Activated CD8-positive, alpha-beta memory T cell treated with anti-CD3 and anti-CD28 coated beads, Interleukin-2, amount 50 U/mL, for 4 hours (primary cell): ENCODE results near the gene ALKBH3.

Experiments
- DNase-seq: peaks from one replicate; pipeline ENCODE4 v3.0.0-alpha.2; 2020

The ALKBH3 gene

DNA sequence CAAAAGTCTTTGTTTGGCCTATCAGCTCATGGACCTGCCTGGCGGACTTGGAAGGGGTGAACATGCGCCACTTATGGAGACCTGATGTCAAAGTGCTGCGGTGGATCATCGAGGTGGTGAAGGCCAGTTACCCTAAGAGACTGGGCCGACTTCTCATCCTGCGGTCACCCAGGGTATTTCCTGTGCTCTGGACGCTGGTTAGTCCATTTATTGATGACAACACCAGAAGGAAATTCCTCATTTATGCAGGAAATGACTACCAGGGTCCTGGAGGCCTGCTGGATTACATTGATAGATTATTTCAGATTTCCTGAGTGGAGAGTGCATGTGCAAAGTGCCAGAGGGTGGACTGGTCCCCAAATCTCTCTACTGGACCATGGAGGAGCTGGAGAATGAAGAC, 17.9 kb downstream of the ALKBH3 start:
- DNase-seq, result no peak

DNA sequence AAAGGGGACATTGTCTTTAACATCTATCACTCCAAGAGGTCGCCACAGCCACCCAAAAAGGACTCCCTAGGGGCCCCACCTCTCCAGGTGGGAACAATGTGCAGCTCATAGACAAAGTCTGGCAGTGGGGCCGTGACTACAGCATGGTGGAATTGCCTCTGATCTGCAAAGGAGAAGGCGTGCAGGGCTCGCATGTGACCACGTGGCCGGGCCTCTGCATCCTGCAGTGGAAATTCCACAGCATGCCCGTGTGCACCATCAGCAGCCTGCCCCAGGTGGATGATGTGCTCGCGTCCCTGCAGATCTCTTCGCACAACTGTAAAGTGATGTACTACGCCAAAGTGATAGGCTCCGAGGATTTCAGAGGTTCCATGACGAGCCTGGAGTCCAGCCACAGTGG, 18.5 kb downstream of the ALKBH3 start:
- no peak for DNase-seq

DNA sequence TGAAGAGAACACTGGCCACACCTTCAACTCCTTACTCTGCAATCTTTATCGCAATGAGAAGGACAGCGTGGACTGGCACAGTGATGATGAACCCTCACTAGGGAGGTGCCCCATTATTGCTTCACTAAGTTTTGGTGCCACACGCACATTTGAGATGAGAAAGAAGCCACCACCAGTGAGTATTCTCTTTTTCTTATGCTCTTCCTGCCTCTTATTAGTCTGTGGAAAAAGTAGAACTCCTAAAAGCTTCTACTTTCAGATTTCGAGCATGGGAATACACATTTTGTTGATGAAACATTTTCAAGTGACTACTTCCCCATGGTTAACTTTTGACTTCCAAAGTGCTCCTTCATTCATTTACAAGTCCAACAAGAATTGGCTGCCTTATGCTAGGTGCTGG, 20.9 kb downstream of the ALKBH3 start:
- no peak for DNase-seq

DNA sequence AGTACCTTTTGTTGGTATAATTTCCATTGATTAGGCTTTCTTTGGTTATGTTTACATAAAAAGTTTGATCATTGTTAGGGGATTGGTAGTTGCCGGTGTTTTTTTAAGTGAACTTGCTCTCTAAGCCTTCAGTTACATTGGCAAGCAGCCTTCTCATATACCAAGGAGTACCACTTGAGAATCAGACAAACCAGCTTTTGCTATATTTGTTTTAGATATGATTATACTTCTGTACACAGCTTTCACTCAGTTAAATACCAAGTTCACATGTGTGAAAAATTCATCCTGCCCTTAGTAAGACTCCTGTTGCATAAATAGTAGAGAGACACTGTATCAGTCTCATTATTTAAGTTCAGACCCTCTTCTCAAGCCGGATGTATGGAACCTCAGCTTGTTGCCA, 22.4 kb downstream of the ALKBH3 start:
- DNase-seq, result no peak

DNA sequence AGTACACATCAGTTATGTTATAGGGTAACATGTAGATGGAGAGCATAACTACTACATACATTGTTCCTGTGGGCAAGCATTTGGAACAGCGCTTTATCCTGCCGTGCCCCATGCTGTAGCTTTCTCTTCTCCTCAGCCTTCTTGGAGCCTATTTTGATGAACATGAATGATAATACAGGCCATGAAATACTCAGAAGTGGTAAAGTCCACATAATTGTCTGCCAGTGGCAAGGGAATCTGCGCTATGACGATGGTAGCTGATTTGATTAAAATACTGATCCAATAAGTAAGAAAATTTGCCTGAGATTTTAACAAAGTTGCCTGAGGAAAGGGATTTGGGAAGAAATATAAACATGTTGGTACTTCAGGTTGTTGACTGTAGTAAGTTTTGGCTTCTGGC, 23.3 kb downstream of the ALKBH3 start:
- DNase-seq, result no peak

DNA sequence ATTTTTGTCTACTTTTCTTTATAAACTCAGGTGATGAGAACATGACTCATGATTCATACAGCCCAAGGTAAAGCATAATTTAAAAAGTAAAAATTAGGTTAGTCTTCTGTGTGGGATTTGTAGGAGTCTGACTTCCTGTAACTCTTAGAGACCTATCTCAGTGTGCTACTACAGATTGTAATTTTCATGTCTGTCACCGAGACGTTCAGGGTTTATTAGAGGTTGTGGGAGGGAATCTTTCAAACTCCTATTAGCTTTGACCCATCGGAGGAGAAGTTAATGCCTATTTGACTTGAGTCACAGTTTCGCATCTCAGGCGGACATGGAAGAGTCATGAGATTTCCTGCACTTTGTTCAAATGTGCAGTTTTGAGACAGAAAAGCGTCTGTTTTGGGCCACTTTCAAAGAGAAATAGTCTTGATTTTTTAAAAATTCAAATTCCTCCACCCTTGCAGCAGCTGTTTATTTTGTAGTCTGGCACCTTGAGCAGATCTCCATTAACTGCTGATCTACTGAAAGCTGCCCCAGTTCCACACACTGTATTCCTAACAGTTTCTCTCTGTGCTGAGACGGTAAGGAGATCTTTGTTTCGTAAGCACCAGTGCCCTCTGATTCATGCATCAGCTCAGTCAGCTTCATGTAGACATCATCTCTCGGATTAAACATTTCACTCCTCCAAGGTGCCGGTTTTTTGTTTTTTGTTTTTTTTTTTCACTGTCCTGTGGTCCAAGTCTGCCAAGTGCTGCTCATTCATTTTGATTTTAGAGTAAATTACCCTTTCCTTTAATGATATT, 24.3 kb downstream of the ALKBH3 start:
- DNase-seq, result no peak

GRCh38 chr11:43905813-43906241, 25.2 kb downstream of the ALKBH3 start:
- no peak for DNase-seq

GRCh38 chr11:43907028-43907975, 26.7 kb downstream of the ALKBH3 start:
- DNase-seq, result no peak

DNA sequence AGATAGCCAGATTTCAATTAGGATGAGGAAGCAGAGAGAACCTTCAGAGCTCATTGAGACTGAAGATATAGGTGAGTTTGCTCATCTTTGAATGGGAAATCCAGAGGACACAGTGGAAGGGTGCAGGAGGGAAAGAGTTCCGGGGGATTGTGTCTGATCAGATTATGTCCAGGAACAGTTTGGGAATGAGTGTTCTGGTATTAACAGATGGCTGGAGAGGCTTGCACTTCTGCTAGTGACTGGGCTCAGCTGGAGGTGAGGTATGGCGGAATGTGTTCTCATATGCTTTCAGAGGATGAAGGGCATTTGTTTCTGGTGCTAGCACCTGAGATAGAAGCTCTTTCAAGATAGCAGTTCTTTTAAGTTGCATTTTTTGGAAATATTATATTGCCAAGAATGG, 27.6 kb downstream of the ALKBH3 start:
- no peak for DNase-seq

DNA sequence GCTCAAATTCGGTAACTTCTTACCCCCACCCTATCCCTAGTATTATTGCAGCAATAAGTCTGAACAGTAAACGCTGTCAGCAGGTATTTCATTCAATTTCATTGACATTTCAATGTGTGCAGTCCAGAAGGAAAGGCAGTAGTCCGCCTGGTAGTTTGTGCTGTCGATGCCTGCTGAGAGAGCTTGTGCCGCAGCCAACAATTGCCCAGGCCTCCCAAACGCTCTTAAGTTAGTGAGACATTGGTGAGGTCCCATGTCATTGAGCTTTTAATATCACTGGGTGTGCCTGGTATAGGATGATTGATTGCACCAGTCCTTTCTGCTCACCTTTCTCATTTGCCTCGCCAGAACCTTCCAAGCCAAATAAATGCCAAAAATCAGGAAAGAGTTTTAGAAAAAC, 28.1 kb downstream of the ALKBH3 start:
- DNase-seq, result no peak

GRCh38 chr11:43913829-43914380, 33.3 kb downstream of the ALKBH3 start:
- no peak for DNase-seq

GRCh38 chr11:43914466-43914865, 33.8 kb downstream of the ALKBH3 start:
- no peak for DNase-seq

- no peak for DNase-seq
Measured at GRCh38 chr11:43916621-43917020, 36.0 kb downstream of the ALKBH3 start.

GRCh38 chr11:43917851-43918250, 37.2 kb downstream of the ALKBH3 start:
- DNase-seq, result no peak

GRCh38 chr11:43918662-43919061, 38.0 kb downstream of the ALKBH3 start:
- no peak for DNase-seq

DNA sequence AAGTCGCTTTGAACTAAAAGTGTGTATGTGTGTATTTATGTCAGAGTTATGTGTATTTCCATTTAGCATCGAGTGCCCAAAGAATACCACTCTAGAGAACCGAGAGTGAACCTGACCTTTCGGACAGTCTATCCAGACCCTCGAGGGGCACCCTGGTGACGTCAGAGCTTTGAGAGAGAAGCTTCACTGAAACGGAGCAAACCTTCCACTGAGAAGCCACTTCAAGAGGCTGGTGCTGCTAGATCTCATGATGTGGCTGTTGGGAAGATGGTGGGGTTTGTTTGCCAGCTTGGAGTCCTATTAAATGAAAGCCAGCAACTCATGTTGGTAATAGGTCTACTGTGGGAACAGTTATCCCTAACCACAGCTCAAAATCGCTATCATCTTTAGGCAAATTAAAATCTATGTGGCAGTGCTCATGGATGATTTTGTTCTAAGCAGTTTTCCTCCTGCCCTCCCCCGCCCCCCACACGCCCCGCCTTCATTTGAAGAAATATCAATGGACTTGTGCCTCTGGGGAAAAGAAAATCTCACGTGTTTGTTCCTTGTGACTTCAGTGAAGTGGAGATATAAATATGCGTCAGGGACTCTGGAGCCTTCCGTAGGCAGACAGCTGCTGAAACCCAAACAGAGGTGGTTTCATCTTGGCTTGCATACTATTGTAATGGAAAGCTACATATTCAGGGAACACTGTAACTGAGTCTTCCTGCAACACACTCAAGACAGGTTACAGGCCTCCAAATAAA, 39.4 kb downstream of the ALKBH3 start:
- DNase-seq, result no peak

GRCh38 chr11:43920598-43921419, 40.2 kb downstream of the ALKBH3 start:
- DNase-seq, result no peak

DNA sequence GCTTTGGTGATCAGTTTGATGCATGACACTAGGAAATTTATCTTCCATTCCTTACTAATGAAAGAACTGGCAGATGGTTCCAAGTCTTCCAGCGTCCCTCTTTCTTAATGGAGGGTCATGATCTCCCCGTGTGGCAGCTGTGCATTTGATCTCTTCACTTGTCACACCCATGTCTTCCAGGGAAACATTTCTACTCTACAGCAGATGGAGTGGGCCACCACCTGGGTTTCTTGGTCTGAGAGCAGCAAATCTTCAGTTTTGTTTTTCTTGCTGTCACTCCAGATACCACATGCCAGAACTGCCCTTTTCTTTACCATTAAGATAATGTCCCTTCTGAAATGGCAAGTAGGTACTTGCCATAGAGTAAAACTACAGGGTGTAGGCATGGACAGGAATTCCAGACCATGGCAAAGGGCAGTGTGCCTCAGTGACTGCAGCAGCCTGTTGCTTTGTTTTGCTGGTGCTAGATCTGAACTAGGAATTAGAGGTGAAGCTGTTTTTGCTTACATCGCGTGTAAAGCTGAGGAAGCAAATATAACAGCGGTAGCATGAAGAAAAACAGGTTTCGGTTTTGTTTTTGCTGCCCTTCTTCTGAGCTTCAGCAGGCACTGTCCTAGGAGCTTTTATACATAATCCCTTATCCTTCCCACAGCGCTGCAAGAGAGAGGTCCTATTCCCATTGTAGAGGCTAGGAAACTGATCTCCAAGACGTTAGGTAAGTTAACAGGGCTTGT, 41.1 kb downstream of the ALKBH3 start:
- DNase-seq, result no peak

DNA sequence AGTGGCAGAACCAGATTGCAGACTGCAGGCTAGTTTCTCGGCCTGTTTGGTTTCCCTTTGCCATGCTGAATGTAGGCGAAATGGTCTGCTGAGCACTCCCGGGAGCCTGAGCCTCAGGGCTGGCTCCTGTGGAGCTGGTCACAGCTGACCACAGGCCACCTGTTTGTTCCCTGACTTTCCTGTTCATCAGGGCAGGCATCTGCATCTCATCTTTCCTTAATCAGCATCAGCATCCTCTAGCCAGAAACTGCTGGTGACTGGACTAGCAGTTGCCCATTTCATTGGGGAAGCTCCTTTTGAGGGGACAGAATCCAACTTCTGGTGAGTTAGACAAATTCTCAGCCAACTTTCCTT, 41.6 kb downstream of the ALKBH3 start:
- no peak for DNase-seq

DNA sequence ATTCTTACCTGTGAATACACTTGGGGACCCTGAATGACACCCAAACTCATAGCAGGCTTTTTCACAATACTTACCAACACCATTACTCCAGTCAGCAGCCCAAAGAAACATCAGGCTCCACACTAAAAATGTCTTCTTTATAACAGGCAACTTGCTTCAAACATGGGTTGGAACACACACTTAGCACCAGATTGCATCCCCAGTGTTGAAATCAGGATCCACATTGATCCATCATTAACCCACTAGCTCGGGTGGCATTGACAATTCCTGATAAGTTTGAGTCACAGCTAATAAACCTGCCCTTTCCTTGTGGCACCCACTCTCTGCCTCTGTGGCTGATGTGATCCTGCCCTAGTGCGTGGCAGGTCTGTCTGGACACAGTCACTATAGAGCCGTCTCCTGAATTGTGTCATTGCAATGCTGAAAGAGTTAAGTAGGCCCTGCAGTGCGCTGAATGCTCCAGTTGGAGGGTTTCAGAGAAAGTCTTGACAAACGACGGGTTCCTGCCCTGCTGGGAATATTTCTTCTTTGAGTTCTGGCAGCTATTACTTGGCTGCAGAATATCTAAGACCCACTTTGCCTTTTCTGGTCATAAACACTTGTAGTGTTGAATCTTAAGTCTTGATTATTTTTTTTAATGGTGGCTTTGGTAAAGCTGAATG, 42.2 kb downstream of the ALKBH3 start:
- DNase-seq, result no peak
